Parathyroid adenoma (tissue), 2 donors: ENCODE data around the gene RPUSD1.
"Not testable (repeated sequence)": the region's sequence is repeated elsewhere in the genome, so short reads cannot be mapped to it uniquely, and the experiment has no call there.

ENCODE experiments used
- H2AFZ ChIP-seq: fragments of 300-600 bp; sonication (generic); one replicate; pipeline ENCODE4 v1.7.0; 2017; ENCODE audit warnings: antibody characterized with exemption, mild to moderate bottlenecking
- H3K27ac ChIP-seq: fragments of 300-600 bp; sonication (generic); one replicate; pipeline ENCODE4 v1.7.0; 2017
- H3K27me3 ChIP-seq: fragments of 300-600 bp; sonication (generic); one replicate; pipeline ENCODE4 v1.7.0; 2017; ENCODE audit warnings: low read length; ENCODE audit not compliant: control insufficient read depth, insufficient read depth
- H3K36me3 ChIP-seq: fragments of 300-600 bp; sonication (generic); one replicate; pipeline ENCODE4 v1.7.0; 2017; ENCODE audit warnings: low read length; ENCODE audit not compliant: control insufficient read depth, insufficient read depth
- H3K4me1 ChIP-seq: fragments of 300-600 bp; sonication (generic); one replicate; pipeline ENCODE4 v1.7.0; 2017; ENCODE audit warnings: control low read depth
- H3K4me2 ChIP-seq: fragments of 300-600 bp; sonication (generic); one replicate; pipeline ENCODE4 v1.7.0; 2017; ENCODE audit warnings: low read length
- H3K4me3 ChIP-seq: fragments of 300-600 bp; sonication (generic); one replicate; pipeline ENCODE4 v1.7.0; 2017; ENCODE audit warnings: low read depth, low read length
- H3K79me2 ChIP-seq: fragments of 300-600 bp; sonication (generic); one replicate; pipeline ENCODE4 v1.7.0; 2017; ENCODE audit warnings: control low read depth
- H3K9ac ChIP-seq: fragments of 300-600 bp; sonication (generic); one replicate; pipeline ENCODE4 v1.7.0; 2017; ENCODE audit warnings: mild to moderate bottlenecking
- H3K9me3 ChIP-seq: fragments of 300-600 bp; sonication (generic); one replicate; pipeline ENCODE4 v1.7.0; 2017; ENCODE audit warnings: low read length; ENCODE audit not compliant: control insufficient read depth
- CTCF ChIP-seq: fragments of 300-600 bp; sonication (generic); IDR thresholded peaks from one replicate; pipeline ENCODE4 v1.7.0; 2017; ENCODE audit warnings: antibody characterized with exemption, mild to moderate bottlenecking
- donor health status: primary hyperparathyroidism.

RPUSD1 gene

GRCh38 chr16:778447-778846 is 9.7 kb downstream of the RPUSD1 start:
- H3K79me2 ChIP-seq: no peaks in the 10 kb centered on the region
- no peaks in the 10 kb centered on the region for H3K9me3 ChIP-seq
- H3K4me2 ChIP-seq: no peak overlapping the region
- H3K27ac ChIP-seq: no peak overlapping the region
- H3K4me3 ChIP-seq: no peak overlapping the region
- TF ChIP-seq CTCF: no peak
- no peak overlapping the region for H2AFZ ChIP-seq
- no peaks in the 10 kb centered on the region for H3K4me1 ChIP-seq
- H3K9ac ChIP-seq: no peak overlapping the region
- no peaks in the 10 kb centered on the region for H3K27me3 ChIP-seq
- H3K36me3 ChIP-seq: no peaks in the 10 kb centered on the region

GRCh38 chr16:777826-778225 is 10.4 kb downstream of the RPUSD1 start:
- TF ChIP-seq CTCF: no peak
- H3K27ac ChIP-seq: no peak overlapping the region
- H3K9ac ChIP-seq: no peak overlapping the region
- H3K4me2 ChIP-seq: no peak overlapping the region
- H3K4me3 ChIP-seq: no peak overlapping the region
- no peaks in the 10 kb centered on the region for H3K9me3 ChIP-seq
- H3K27me3 ChIP-seq: no peaks in the 10 kb centered on the region
- no peaks in the 10 kb centered on the region for H3K36me3 ChIP-seq
- H3K79me2 ChIP-seq: no peaks in the 10 kb centered on the region
- no peaks in the 10 kb centered on the region for H3K4me1 ChIP-seq
- H2AFZ ChIP-seq: no peak overlapping the region

GRCh38 chr16:776824-777223 is 11.4 kb downstream of the RPUSD1 start:
- H3K4me1 ChIP-seq: no peaks in the 10 kb centered on the region
- no peak overlapping the region for H3K4me2 ChIP-seq
- H3K27me3 ChIP-seq: no peaks in the 10 kb centered on the region
- no peak for TF ChIP-seq CTCF
- H3K36me3 ChIP-seq: no peaks in the 10 kb centered on the region
- no peaks in the 10 kb centered on the region for H3K9me3 ChIP-seq
- no peak overlapping the region for H2AFZ ChIP-seq
- H3K4me3 ChIP-seq: no peak overlapping the region
- no peak overlapping the region for H3K27ac ChIP-seq
- H3K79me2 ChIP-seq: no peaks in the 10 kb centered on the region
- H3K9ac ChIP-seq: no peak overlapping the region

GRCh38 chr16:776298-776697 is 11.9 kb downstream of the RPUSD1 start:
- H3K27me3 ChIP-seq, H3K4me3 ChIP-seq, H3K9ac ChIP-seq, H2AFZ ChIP-seq, H3K36me3 ChIP-seq, H3K9me3 ChIP-seq, H3K4me2 ChIP-seq, H3K4me1 ChIP-seq, H3K79me2 ChIP-seq, H3K27ac ChIP-seq: not testable (repeated sequence)

- H3K4me1 ChIP-seq: no peaks in the 10 kb centered on the region
- H3K4me2 ChIP-seq: no peak overlapping the region
- TF ChIP-seq CTCF: no peak
- no peak overlapping the region for H2AFZ ChIP-seq
- no peaks in the 10 kb centered on the region for H3K27me3 ChIP-seq
- no peak overlapping the region for H3K27ac ChIP-seq
- H3K4me3 ChIP-seq: no peak overlapping the region
- no peaks in the 10 kb centered on the region for H3K36me3 ChIP-seq
- H3K9me3 ChIP-seq: no peaks in the 10 kb centered on the region
- H3K9ac ChIP-seq: no peak overlapping the region
- H3K79me2 ChIP-seq: no peaks in the 10 kb centered on the region
Observed at GRCh38 chr16:775236-775796, 12.9 kb downstream of the RPUSD1 start.
